B cell (primary cell): ENCODE data around the gene POU2F3.

Experiments used
- CTCF ChIP-seq: fragments of 200-600 bp; IDR thresholded peaks from one replicate; pipeline ENCODE4 v1.8.0; 2022; ENCODE audit warnings: antibody characterized with exemption, mild to moderate bottlenecking
- EZH2 ChIP-seq: IDR thresholded peaks from 2 replicates; pipeline ENCODE4 v1.6.1; 2012; ENCODE audit warnings: borderline replicate concordance, low read depth, mild to moderate bottlenecking, moderate library complexity, low read length; ENCODE audit not compliant: insufficient read depth, poor library complexity, severe bottlenecking

- no peak for TF ChIP-seq CTCF
- TF ChIP-seq EZH2 = no peak
Observed at GRCh38 chr11:120330045-120330444, 90.1 kb downstream of the POU2F3 start.
